B cell (primary cell): Measurements from ENCODE around the gene ADGRD1.

Experiments
- EZH2 ChIP-seq: IDR thresholded peaks from 2 replicates; pipeline ENCODE4 v1.6.1; 2012; ENCODE audit warnings: borderline replicate concordance, low read depth, mild to moderate bottlenecking, moderate library complexity, low read length; ENCODE audit not compliant: insufficient read depth, poor library complexity, severe bottlenecking
- TF ChIP-seq, protein P1 (sequence below): fragments of 200-600 bp; IDR thresholded peaks from one replicate; pipeline ENCODE4 v1.8.0; 2022; ENCODE audit warnings: antibody characterized with exemption, mild to moderate bottlenecking

DNA sequence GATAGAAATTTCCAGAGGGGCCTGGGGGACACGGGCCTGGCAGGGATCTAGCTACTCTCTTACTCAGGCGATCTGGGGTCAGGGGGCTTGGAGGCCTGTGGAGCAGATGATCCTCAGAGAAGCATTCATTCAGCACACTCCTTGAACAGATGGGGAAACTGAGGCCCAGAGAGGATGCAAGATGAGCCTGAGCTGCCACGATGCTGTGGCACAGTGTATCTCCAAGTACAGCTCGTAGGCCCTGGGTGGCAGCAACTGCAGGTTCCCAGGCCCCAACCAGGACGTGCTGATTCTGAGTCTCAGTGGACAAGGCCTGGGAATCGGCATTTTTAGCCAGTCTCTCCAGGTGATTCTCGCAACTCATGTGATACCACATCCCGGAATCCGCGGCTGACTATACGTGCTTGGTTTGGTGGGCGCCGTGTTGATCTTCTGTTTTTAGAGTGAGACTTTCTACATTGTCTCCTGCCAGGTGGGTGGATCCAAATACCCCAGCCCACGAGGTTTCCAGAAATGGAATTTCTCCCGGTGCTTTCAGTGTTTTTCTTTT lies 22.5 kb downstream of the ADGRD1 start:
- TF ChIP-seq, protein P1, sequence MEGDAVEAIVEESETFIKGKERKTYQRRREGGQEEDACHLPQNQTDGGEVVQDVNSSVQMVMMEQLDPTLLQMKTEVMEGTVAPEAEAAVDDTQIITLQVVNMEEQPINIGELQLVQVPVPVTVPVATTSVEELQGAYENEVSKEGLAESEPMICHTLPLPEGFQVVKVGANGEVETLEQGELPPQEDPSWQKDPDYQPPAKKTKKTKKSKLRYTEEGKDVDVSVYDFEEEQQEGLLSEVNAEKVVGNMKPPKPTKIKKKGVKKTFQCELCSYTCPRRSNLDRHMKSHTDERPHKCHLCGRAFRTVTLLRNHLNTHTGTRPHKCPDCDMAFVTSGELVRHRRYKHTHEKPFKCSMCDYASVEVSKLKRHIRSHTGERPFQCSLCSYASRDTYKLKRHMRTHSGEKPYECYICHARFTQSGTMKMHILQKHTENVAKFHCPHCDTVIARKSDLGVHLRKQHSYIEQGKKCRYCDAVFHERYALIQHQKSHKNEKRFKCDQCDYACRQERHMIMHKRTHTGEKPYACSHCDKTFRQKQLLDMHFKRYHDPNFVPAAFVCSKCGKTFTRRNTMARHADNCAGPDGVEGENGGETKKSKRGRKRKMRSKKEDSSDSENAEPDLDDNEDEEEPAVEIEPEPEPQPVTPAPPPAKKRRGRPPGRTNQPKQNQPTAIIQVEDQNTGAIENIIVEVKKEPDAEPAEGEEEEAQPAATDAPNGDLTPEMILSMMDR: no peak
- TF ChIP-seq EZH2: no peak
